HEK293 (cell line): ENCODE measurements around the gene CSKMT.

Experiments
- CTCF ChIA-PET: fragments of 350-600 bp; formaldehyde crosslinking; extraction: SDS; loops from one replicate; lab custom pipeline; 2021; ENCODE audit warnings: antibody characterized with exemption; lab: Yijun Ruan, JAX
- POLR2A ChIA-PET: fragments of 300-600 bp; formaldehyde crosslinking; extraction: SDS; loops from one replicate; lab custom pipeline; 2020; ENCODE audit warnings: antibody characterized with exemption, inconsistent platforms; lab: Yijun Ruan, JAX
- H3K27ac ChIP-seq: fragments of 200-500 bp; sonication (Bioruptor generic); 2 replicates; pipeline ENCODE4 v1.5.1; 2014; ENCODE audit warnings: low read depth, low read length, control low read depth, inconsistent platforms; ENCODE audit errors: extremely low read depth
- H3K36me3 ChIP-seq, 2 experiments: fragments of 200-500 bp in 1 of 2; sonication (Bioruptor generic) in 1 of 2; 1 replicate in 1 of 2; 2 replicates in 1 of 2; pipeline ENCODE4 v1.5.1; 2014 to 2017; ENCODE audit warnings: inconsistent platforms in 2 of 2, low read length in 2 of 2; ENCODE audit not compliant: control insufficient read depth in 2 of 2, insufficient read depth in 1 of 2
- H3K4me1 ChIP-seq: fragments of 200-500 bp; sonication (Bioruptor generic); 2 replicates; pipeline ENCODE4 v1.5.1; 2014; ENCODE audit warnings: mild to moderate bottlenecking, low read length, inconsistent platforms; ENCODE audit not compliant: control insufficient read depth, insufficient read depth
- H3K4me3 ChIP-seq: 2 replicates; pipeline ENCODE4 v1.5.1; 2011; ENCODE audit warnings: low read depth, mild to moderate bottlenecking, control low read depth, low read length, moderate library complexity
- H3K9me3 ChIP-seq: fragments of 200-500 bp; sonication (Bioruptor generic); 2 replicates; pipeline ENCODE4 v1.5.1; 2014; ENCODE audit warnings: low read depth, low read length, inconsistent platforms; ENCODE audit not compliant: control insufficient read depth, insufficient read depth
- HOXD13 ChIP-seq: sonication (generic); formaldehyde crosslinking; IDR thresholded peaks from 2 replicates; pipeline ENCODE4 v1.8.0; 2022; ENCODE audit warnings: missing genetic modification reagents, borderline replicate concordance
- IKZF3 ChIP-seq: fragments of 450-650 bp; IDR thresholded peaks from 2 replicates; pipeline ENCODE4 v1.5.0; 2018; ENCODE audit warnings: missing biosample characterization, mild to moderate bottlenecking, missing genetic modification characterization, moderate library complexity
- KLF16 ChIP-seq: fragments of 450-650 bp; formaldehyde crosslinking; IDR thresholded peaks from 2 replicates; pipeline ENCODE4 v1.5.1; 2017; ENCODE audit warnings: missing biosample characterization, missing genetic modification characterization
- KLF17 ChIP-seq: fragments of 450-650 bp; formaldehyde crosslinking; IDR thresholded peaks from 2 replicates; pipeline ENCODE4 v1.5.1; 2016; ENCODE audit warnings: missing biosample characterization, missing genetic modification characterization
- KLF7 ChIP-seq: fragments of 450-650 bp; formaldehyde crosslinking; IDR thresholded peaks from 2 replicates; pipeline ENCODE4 v1.5.1; 2016; ENCODE audit warnings: missing biosample characterization, missing genetic modification characterization, borderline replicate concordance
- KLF9 ChIP-seq: fragments of 450-650 bp; formaldehyde crosslinking; IDR thresholded peaks from 2 replicates; pipeline ENCODE4 v1.5.1; 2016; ENCODE audit warnings: missing biosample characterization, missing genetic modification characterization, low read depth
- MYNN ChIP-seq: fragments of 450-650 bp; formaldehyde crosslinking; IDR thresholded peaks from 2 replicates; pipeline ENCODE4 v1.5.1; 2016; ENCODE audit warnings: missing biosample characterization, missing genetic modification characterization, borderline replicate concordance
- MZF1 ChIP-seq: fragments of 450-650 bp; formaldehyde crosslinking; IDR thresholded peaks from 2 replicates; pipeline ENCODE4 v1.5.1; 2017; ENCODE audit warnings: missing biosample characterization, missing genetic modification characterization, borderline replicate concordance
- SALL2 ChIP-seq: fragments of 450-650 bp; formaldehyde crosslinking; IDR thresholded peaks from 2 replicates; pipeline ENCODE4 v1.5.0; 2017; ENCODE audit warnings: missing biosample characterization, mild to moderate bottlenecking, missing genetic modification characterization, borderline replicate concordance
- TRIM28 ChIP-seq: IDR thresholded peaks from 2 replicates; pipeline ENCODE4 v1.6.1; 2011; ENCODE audit warnings: low read length, control low read depth, borderline replicate concordance
- YY2 ChIP-seq: fragments of 450-650 bp; formaldehyde crosslinking; IDR thresholded peaks from 2 replicates; pipeline ENCODE4 v1.5.1; 2016; ENCODE audit warnings: missing biosample characterization, missing genetic modification characterization
- ZNF16 ChIP-seq: fragments of 450-650 bp; formaldehyde crosslinking; IDR thresholded peaks from 2 replicates; pipeline ENCODE4 v1.5.1; 2016; ENCODE audit warnings: low read depth, missing biosample characterization, missing genetic modification characterization
- ZNF18 ChIP-seq: fragments of 450-650 bp; formaldehyde crosslinking; IDR thresholded peaks from 2 replicates; pipeline ENCODE4 v1.5.1; 2016; ENCODE audit warnings: missing biosample characterization, missing genetic modification characterization
- ZNF214 ChIP-seq: fragments of 450-650 bp; formaldehyde crosslinking; IDR thresholded peaks from 2 replicates; pipeline ENCODE4 v1.5.1; 2017; ENCODE audit warnings: missing biosample characterization, mild to moderate bottlenecking, missing genetic modification characterization, borderline replicate concordance
- ZNF23 ChIP-seq: fragments of 450-650 bp; formaldehyde crosslinking; IDR thresholded peaks from 2 replicates; pipeline ENCODE4 v1.5.1; 2016; ENCODE audit warnings: missing biosample characterization, missing genetic modification characterization, borderline replicate concordance
- ZNF274 ChIP-seq, 2 experiments: fragments of 200-500 bp in 1 of 2; fragments of 450-650 bp in 1 of 2; sonication (Bioruptor generic) in 1 of 2; formaldehyde crosslinking in 1 of 2; IDR thresholded peaks; 2 replicates each; pipeline versions ENCODE4 v1.5.1 to v1.6.1; 2014 to 2016; ENCODE audit warnings: borderline replicate concordance in 1 of 2, inconsistent platforms in 1 of 2, low read length in 1 of 2, missing biosample characterization in 1 of 2, missing genetic modification characterization in 1 of 2
- ZNF335 ChIP-seq: fragments of 450-650 bp; formaldehyde crosslinking; conservative IDR thresholded peaks from 2 replicates; pipeline ENCODE4 v1.5.1; 2016; ENCODE audit warnings: missing biosample characterization, missing genetic modification characterization
- ZNF600 ChIP-seq: fragments of 450-650 bp; formaldehyde crosslinking; IDR thresholded peaks from 2 replicates; pipeline ENCODE4 v1.5.1; 2016; ENCODE audit warnings: missing biosample characterization, missing genetic modification characterization
- ZNF629 ChIP-seq: fragments of 450-650 bp; formaldehyde crosslinking; IDR thresholded peaks from 2 replicates; pipeline ENCODE4 v1.5.1; 2017; ENCODE audit warnings: missing biosample characterization, missing genetic modification characterization
- ZNF777 ChIP-seq: fragments of 450-650 bp; formaldehyde crosslinking; IDR thresholded peaks from 2 replicates; pipeline ENCODE4 v1.5.1; 2017; ENCODE audit warnings: missing biosample characterization, missing genetic modification characterization, borderline replicate concordance
- ZNF843 ChIP-seq: fragments of 450-650 bp; formaldehyde crosslinking; IDR thresholded peaks from 2 replicates; pipeline ENCODE4 v1.5.1; 2016; ENCODE audit warnings: missing biosample characterization, missing genetic modification characterization
- ZSCAN16 ChIP-seq: fragments of 450-650 bp; formaldehyde crosslinking; IDR thresholded peaks from 2 replicates; pipeline ENCODE4 v1.5.1; 2016; ENCODE audit warnings: missing biosample characterization, missing genetic modification characterization
- ZSCAN30 ChIP-seq: fragments of 450-650 bp; IDR thresholded peaks from 2 replicates; pipeline ENCODE4 v1.5.1; 2018; ENCODE audit warnings: missing biosample characterization, mild to moderate bottlenecking, missing genetic modification characterization, moderate library complexity
- TF ChIP-seq, protein P1 (sequence below): fragments of 450-650 bp; formaldehyde crosslinking; IDR thresholded peaks from 2 replicates; pipeline ENCODE4 v1.5.1; 2016; ENCODE audit warnings: missing biosample characterization, missing genetic modification characterization
- TF ChIP-seq, protein P2 (sequence below): fragments of 450-650 bp; formaldehyde crosslinking; optimal IDR thresholded peaks from 2 replicates; pipeline ENCODE3; 2016; ENCODE audit warnings: missing biosample characterization, mild to moderate bottlenecking, missing genetic modification characterization
- TF ChIP-seq, protein P3 (sequence below): fragments of 450-650 bp; formaldehyde crosslinking; IDR thresholded peaks from 2 replicates; pipeline ENCODE4 v1.5.1; 2016; ENCODE audit warnings: missing biosample characterization, missing genetic modification characterization
- TF ChIP-seq, protein P4 (sequence below): fragments of 450-650 bp; formaldehyde crosslinking; IDR thresholded peaks from 2 replicates; pipeline ENCODE4 v1.5.1; 2016; ENCODE audit warnings: missing biosample characterization, missing genetic modification characterization

The CSKMT gene

GRCh38 chr11:62709247-62710000 is 44.3 kb downstream of the CSKMT start (continued):
- TF ChIP-seq ZNF777 (tag by site-specific recombination), result no peak
- no peak for TF ChIP-seq ZNF16 (tag by site-specific recombination)
- no peak for TF ChIP-seq ZNF274 (IDR thresholded peaks at IDR 0.05; ENCODE audit: low read length)
- TF ChIP-seq ZNF274 (tag by site-specific recombination; IDR thresholded peaks at IDR 0.05; ENCODE audit: borderline replicate concordance), result no peak
- TF ChIP-seq ZNF843, result no peak
- TF ChIP-seq, protein P1, sequence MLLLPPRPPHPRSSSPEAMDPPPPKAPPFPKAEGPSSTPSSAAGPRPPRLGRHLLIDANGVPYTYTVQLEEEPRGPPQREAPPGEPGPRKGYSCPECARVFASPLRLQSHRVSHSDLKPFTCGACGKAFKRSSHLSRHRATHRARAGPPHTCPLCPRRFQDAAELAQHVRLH, result no peak
- TF ChIP-seq SALL2 (tag by site-specific recombination), result no peak
- no peak for TF ChIP-seq ZSCAN30 (tag by site-specific recombination)
- no peak for TF ChIP-seq ZNF629 (tag by site-specific recombination)
- no peak for TF ChIP-seq ZNF18 (tag by site-specific recombination)
- no peak for TF ChIP-seq ZSCAN16 (tag by site-specific recombination)
- TF ChIP-seq MZF1 (tag by site-specific recombination), result 0 out of 2 replicates have a peak, but pooled peaks have one; percentile 52
- TF ChIP-seq, protein P2, sequence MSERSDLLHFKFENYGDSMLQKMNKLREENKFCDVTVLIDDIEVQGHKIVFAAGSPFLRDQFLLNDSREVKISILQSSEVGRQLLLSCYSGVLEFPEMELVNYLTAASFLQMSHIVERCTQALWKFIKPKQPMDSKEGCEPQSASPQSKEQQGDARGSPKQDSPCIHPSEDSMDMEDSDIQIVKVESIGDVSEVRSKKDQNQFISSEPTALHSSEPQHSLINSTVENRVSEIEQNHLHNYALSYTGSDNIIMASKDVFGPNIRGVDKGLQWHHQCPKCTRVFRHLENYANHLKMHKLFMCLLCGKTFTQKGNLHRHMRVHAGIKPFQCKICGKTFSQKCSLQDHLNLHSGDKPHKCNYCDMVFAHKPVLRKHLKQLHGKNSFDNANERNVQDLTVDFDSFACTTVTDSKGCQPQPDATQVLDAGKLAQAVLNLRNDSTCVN (tag by site-specific recombination), result peak; percentile 31
- TF ChIP-seq YY2 (tag by site-specific recombination), result peak; percentile 98
- no peak for TF ChIP-seq HOXD13 (CRISPR knock-in tag)
- TF ChIP-seq ZNF600 (tag by site-specific recombination), result no peak
- TF ChIP-seq ZNF214 (tag by site-specific recombination), result no peak
- no peak for TF ChIP-seq ZNF23 (tag by site-specific recombination)
- TF ChIP-seq IKZF3, result no peak
- TF ChIP-seq KLF17, result no peak
- TF ChIP-seq, protein P3, sequence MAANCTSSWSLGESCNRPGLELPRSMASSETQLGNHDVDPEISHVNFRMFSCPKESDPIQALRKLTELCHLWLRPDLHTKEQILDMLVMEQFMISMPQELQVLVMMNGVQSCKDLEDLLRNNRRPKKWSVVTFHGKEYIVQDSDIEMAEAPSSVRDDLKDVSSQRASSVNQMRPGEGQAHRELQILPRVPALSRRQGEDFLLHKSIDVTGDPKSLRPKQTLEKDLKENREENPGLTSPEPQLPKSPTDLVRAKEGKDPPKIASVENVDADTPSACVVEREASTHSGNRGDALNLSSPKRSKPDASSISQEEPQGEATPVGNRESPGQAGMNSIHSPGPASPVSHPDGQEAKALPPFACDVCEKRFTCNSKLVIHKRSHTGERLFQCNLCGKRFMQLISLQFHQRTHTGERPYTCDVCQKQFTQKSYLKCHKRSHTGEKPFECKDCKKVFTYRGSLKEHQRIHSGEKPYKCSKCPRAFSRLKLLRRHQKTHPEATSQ (tag by site-specific recombination), result no peak

GRCh38 chr11:62710001-62710345 is 44.9 kb downstream of the CSKMT start:
- Histone ChIP-seq H3K36me3 (peaks cover 0 to 93% of the 10 kb centered on the region in 2 experiments; a peak in 1 of 3 replicates), H3K4me3 (no peak overlapping the region), H3K27ac (0 out of 2 replicates have a peak overlapping the region, but pooled peaks have one; percentile 18), H3K9me3 (no peaks in the 10 kb centered on the region), H3K4me1 (peaks cover 3% of the 10 kb centered on the region; the same call in 1 of the 2 replicates)
- ChIA-PET POLR2A (interaction anchor here (0.8 to 3.4 kb wide), 6 partner anchors 15 to 131 kb away, joined by 3 to 11 read pairs (median 4); partner anchors contain the start of genes LBHD1, POLR2G, TUT1 and UQCC3), CTCF (interaction anchor here (1.1 kb wide), 2 partner anchors 16 to 77 kb away, joined by 3 read pairs; partner anchors contain the start of gene TMEM179B)
- TF ChIP-seq KLF16 (tag by site-specific recombination) (no peak), MYNN (no peak), KLF17 (no peak), KLF7 (tag by site-specific recombination) (no peak), KLF9 (tag by site-specific recombination) (no peak), ZNF335 (tag by site-specific recombination) (0 out of 2 replicates have a peak, but pooled peaks have one; percentile 4), TRIM28 (no peak), ZNF16 (tag by site-specific recombination) (no peak)
- TF ChIP-seq, protein P4, sequence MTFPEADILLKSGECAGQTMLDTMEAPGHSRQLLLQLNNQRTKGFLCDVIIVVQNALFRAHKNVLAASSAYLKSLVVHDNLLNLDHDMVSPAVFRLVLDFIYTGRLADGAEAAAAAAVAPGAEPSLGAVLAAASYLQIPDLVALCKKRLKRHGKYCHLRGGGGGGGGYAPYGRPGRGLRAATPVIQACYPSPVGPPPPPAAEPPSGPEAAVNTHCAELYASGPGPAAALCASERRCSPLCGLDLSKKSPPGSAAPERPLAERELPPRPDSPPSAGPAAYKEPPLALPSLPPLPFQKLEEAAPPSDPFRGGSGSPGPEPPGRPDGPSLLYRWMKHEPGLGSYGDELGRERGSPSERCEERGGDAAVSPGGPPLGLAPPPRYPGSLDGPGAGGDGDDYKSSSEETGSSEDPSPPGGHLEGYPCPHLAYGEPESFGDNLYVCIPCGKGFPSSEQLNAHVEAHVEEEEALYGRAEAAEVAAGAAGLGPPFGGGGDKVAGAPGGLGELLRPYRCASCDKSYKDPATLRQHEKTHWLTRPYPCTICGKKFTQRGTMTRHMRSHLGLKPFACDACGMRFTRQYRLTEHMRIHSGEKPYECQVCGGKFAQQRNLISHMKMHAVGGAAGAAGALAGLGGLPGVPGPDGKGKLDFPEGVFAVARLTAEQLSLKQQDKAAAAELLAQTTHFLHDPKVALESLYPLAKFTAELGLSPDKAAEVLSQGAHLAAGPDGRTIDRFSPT (tag by site-specific recombination), result no peak
